ENCODE results near the gene PIRT.
"Not testable (repeated sequence)": the region's sequence is repeated elsewhere in the genome, so short reads cannot be mapped to it uniquely, and the experiment has no call there.

DNA sequence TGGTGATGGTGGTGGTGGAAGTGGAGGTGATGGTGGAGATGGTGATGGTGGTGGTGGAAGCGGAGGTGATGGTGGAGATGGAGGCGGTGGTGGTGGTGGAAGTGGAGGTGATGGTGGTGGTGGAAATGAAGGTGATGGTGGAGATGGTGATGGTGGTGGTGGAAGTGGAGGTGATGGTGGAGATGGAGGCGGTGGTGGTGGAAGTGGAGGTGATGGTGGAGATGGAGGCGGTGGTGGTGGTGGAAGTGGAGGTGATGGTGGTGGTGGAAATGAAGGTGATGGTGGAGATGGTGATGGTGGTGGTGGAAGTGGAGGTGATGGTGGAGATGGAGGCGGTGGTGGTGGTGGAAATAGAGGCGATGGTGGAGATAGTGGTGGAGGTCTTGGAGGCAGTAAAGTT, 8.7 kb upstream of the PIRT start:
- not testable (repeated sequence) for TF ChIP-seq POLR2A (IDR thresholded peaks at IDR 0.05; ENCODE audit: low read length); RARB (CRISPR knock-in tag; IDR thresholded peaks at IDR 0.05); RFX5 (IDR thresholded peaks at IDR 0.05); EP300 (IDR thresholded peaks at IDR 0.05); RCOR1 (IDR thresholded peaks at IDR 0.05; ENCODE audit: low read depth, low read length); PHF8 (IDR thresholded peaks at IDR 0.05; ENCODE audit: borderline replicate concordance, low read depth); TFCP2L1 (CRISPR knock-in tag; IDR thresholded peaks at IDR 0.05); RAD21 (conservative IDR thresholded peaks at IDR 0.05 in 1 of 2, IDR thresholded peaks at IDR 0.05 in 1 of 2); EHMT2 (IDR thresholded peaks at IDR 0.05; ENCODE audit: low read depth)
- TF ChIP-seq, protein P1, sequence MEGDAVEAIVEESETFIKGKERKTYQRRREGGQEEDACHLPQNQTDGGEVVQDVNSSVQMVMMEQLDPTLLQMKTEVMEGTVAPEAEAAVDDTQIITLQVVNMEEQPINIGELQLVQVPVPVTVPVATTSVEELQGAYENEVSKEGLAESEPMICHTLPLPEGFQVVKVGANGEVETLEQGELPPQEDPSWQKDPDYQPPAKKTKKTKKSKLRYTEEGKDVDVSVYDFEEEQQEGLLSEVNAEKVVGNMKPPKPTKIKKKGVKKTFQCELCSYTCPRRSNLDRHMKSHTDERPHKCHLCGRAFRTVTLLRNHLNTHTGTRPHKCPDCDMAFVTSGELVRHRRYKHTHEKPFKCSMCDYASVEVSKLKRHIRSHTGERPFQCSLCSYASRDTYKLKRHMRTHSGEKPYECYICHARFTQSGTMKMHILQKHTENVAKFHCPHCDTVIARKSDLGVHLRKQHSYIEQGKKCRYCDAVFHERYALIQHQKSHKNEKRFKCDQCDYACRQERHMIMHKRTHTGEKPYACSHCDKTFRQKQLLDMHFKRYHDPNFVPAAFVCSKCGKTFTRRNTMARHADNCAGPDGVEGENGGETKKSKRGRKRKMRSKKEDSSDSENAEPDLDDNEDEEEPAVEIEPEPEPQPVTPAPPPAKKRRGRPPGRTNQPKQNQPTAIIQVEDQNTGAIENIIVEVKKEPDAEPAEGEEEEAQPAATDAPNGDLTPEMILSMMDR (IDR thresholded peaks at IDR 0.05) = not testable (repeated sequence)
- TF ChIP-seq, protein P2, sequence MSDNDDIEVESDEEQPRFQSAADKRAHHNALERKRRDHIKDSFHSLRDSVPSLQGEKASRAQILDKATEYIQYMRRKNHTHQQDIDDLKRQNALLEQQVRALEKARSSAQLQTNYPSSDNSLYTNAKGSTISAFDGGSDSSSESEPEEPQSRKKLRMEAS (IDR thresholded peaks at IDR 0.05) = not testable (repeated sequence)
